Measurements from ENCODE around the gene SIGLEC6. TPM values are rescaled to one million over a fixed set of nuclear protein-coding genes. Genes with fewer than 3 reads are reported as not detected.
A peak's percentile ranks its signal among the peaks of the same experiment; 100 is the strongest.

Gene SIGLEC6
- total and polyA plus RNA-seq, 3 donors from 2014 or later, result 0.29 to 1.1 (median 0.55) TPM

- DNase-seq, result no peak
- Histone ChIP-seq H3K27ac (no peak overlapping the region), H3K36me3 (ENCODE audit: low read depth, missing control alignments) (no peaks in the 10 kb centered on the region), H3K27me3 (no peaks in the 10 kb centered on the region), H3K4me3 (no peak overlapping the region), H3K9me3 (no peaks in the 10 kb centered on the region), H3K4me1 (no peaks in the 10 kb centered on the region)
- TF ChIP-seq POLR2A (IDR thresholded peaks at IDR 0.05) (no peak), CTCF (IDR thresholded peaks at IDR 0.05) (no peak)
- WGBS, 2 donors, result 72 to 75% methylated on average over 3 of the region's 3 CpGs
- intact Hi-C loops (cut with DNase I; ENCODE audit: low total_unique reads), result no loop called here
Measured at GRCh38 chr19:51488491-51488890, 43.0 kb downstream of the SIGLEC6 start.

- no peaks in the 10 kb centered on the region for H3K4me1 ChIP-seq
- no peaks in the 10 kb centered on the region for H3K27me3 ChIP-seq
- no peaks in the 10 kb centered on the region for H3K36me3 ChIP-seq (ENCODE audit: low read depth, missing control alignments)
- intact Hi-C loops (cut with DNase I; ENCODE audit: low total_unique reads), result no loop called here
- no peak for DNase-seq
- H3K9me3 ChIP-seq, result no peaks in the 10 kb centered on the region
- no peak overlapping the region for H3K27ac ChIP-seq
- no peak for TF ChIP-seq POLR2A (IDR thresholded peaks at IDR 0.05)
- TF ChIP-seq CTCF (IDR thresholded peaks at IDR 0.05), result no peak
- WGBS, 2 donors, result 84 to 89% methylated on average over 4 to 5 of the region's 5 CpGs
- no peak overlapping the region for H3K4me3 ChIP-seq
Measured at GRCh38 chr19:51485960-51486660, 45.4 kb downstream of the SIGLEC6 start.

- no peaks in the 10 kb centered on the region for H3K4me1 ChIP-seq
- intact Hi-C loops (cut with DNase I; ENCODE audit: low total_unique reads), result no loop called here
- 30 to 36% methylated on average over 8 of the region's 8 CpGs for WGBS, 2 donors
- peak; percentile 25 for DNase-seq
- H3K36me3 ChIP-seq (ENCODE audit: low read depth, missing control alignments), result no peaks in the 10 kb centered on the region
- no peaks in the 10 kb centered on the region for H3K9me3 ChIP-seq
- H3K27ac ChIP-seq, result no peak overlapping the region
- H3K4me3 ChIP-seq, result no peak overlapping the region
- no peaks in the 10 kb centered on the region for H3K27me3 ChIP-seq
- TF ChIP-seq CTCF (IDR thresholded peaks at IDR 0.05), result no peak
- TF ChIP-seq POLR2A (IDR thresholded peaks at IDR 0.05), result no peak
Measured at GRCh38 chr19:51480590-51480989, 50.9 kb downstream of the SIGLEC6 start.

- Histone ChIP-seq H3K36me3 (ENCODE audit: low read depth, missing control alignments) (no peaks in the 10 kb centered on the region), H3K27ac (no peak overlapping the region), H3K9me3 (no peaks in the 10 kb centered on the region), H3K4me3 (no peak overlapping the region), H3K4me1 (no peaks in the 10 kb centered on the region), H3K27me3 (no peaks in the 10 kb centered on the region)
- 81 to 86% methylated on average over 12 of the region's 12 CpGs for WGBS, 2 donors
- intact Hi-C loops (cut with DNase I; ENCODE audit: low total_unique reads), result no loop called here
- no peak for DNase-seq
- TF ChIP-seq POLR2A (IDR thresholded peaks at IDR 0.05), result no peak
- no peak for TF ChIP-seq CTCF (IDR thresholded peaks at IDR 0.05)
Measured at GRCh38 chr19:51479531-51480331, 51.7 kb downstream of the SIGLEC6 start.

Data from testis (tissue), 3 donors.